Mesodermal cell (in vitro differentiated cells): ENCODE measurements around the gene IFNK.

ENCODE experiments used
- H3K27ac ChIP-seq: 2 replicates; pipeline ENCODE4 v1.7.0; 2013; ENCODE audit warnings: mild to moderate bottlenecking, low read depth, low read length, moderate library complexity; ENCODE audit not compliant: severe bottlenecking
- H3K36me3 ChIP-seq: 2 replicates; pipeline ENCODE4 v1.7.1; 2013; ENCODE audit warnings: mild to moderate bottlenecking, low read length, moderate library complexity; ENCODE audit not compliant: control insufficient read depth, insufficient read depth
- H3K4me1 ChIP-seq: one replicate; pipeline ENCODE4 v1.7.1; 2013; ENCODE audit warnings: mild to moderate bottlenecking, low read length; ENCODE audit not compliant: insufficient read depth, control insufficient read depth, poor library complexity, severe bottlenecking
- H3K4me3 ChIP-seq: 2 replicates; pipeline ENCODE4 v1.7.0; 2013; ENCODE audit warnings: low read length, control low read depth, mild to moderate bottlenecking; ENCODE audit not compliant: insufficient read depth, poor library complexity, severe bottlenecking; ENCODE audit errors: extremely low read depth
- H3K9me3 ChIP-seq: 2 replicates; pipeline ENCODE4 v1.7.1; 2013; ENCODE audit warnings: mild to moderate bottlenecking, low read length, moderate library complexity; ENCODE audit not compliant: control insufficient read depth
- WGBS, 2 experiments: methylation state at CpG; one replicate each; pipeline ENCODE4 v1.1.5; 2013; ENCODE audit warnings: missing lambda C conversion rate in 2 of 2; ENCODE audit not compliant: insufficient coverage in 2 of 2; 5-methylcytosine and 5-hydroxymethylcytosine counted together

IFNK gene

GRCh38 chr9:27510780-27511179, 13.3 kb upstream of the IFNK start:
- no peaks in the 10 kb centered on the region for H3K4me1 ChIP-seq
- no peaks in the 10 kb centered on the region for H3K9me3 ChIP-seq
- H3K36me3 ChIP-seq = peaks cover 6% of the 10 kb centered on the region
- no peak overlapping the region for H3K4me3 ChIP-seq
- WGBS, 2 experiments = 83% methylated on average over 1 to 2 of the region's 2 CpGs
- no peak overlapping the region for H3K27ac ChIP-seq

GRCh38 chr9:27511771-27512170, 12.3 kb upstream of the IFNK start:
- no peak overlapping the region for H3K27ac ChIP-seq
- no peak overlapping the region for H3K4me3 ChIP-seq
- H3K9me3 ChIP-seq = no peaks in the 10 kb centered on the region
- H3K36me3 ChIP-seq = peaks cover 6% of the 10 kb centered on the region
- WGBS, 2 experiments = 100% methylated on average over 2 of the region's 2 CpGs
- H3K4me1 ChIP-seq = no peaks in the 10 kb centered on the region

DNA sequence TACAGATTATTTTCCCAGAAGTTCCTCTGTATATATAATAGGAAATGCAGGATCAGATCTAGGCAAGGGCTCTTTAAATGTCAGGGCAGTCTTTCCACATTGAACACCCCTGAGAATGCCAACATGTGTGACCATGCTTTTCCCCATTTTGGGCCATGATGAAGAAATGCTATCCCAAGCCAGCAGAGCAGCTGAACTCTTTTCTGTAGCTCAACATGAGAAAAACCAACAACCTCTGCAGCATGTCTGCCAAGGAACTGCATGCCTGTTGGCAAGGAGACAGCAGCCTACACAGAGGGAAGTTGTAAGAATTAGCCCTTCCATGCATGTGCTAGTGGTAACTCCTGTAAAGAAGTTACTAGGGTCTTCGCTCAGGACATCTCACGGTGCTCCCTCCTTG, 9.5 kb upstream of the IFNK start:
- H3K4me3 ChIP-seq = no peak overlapping the region
- no peaks in the 10 kb centered on the region for H3K4me1 ChIP-seq
- no CpG with 5 or more reads among the region's 2 CpGs for WGBS, 2 experiments
- H3K27ac ChIP-seq = no peak overlapping the region
- H3K36me3 ChIP-seq = no peaks in the 10 kb centered on the region
- no peaks in the 10 kb centered on the region for H3K9me3 ChIP-seq

- no peaks in the 10 kb centered on the region for H3K36me3 ChIP-seq
- H3K27ac ChIP-seq = no peak overlapping the region
- H3K4me1 ChIP-seq = no peaks in the 10 kb centered on the region
- 100% methylated on average over 1 of the region's 2 CpGs; no CpG with 5 or more reads in 1 of the 2 experiments for WGBS, 2 experiments
- no peak overlapping the region for H3K4me3 ChIP-seq
- H3K9me3 ChIP-seq = no peaks in the 10 kb centered on the region
These were observed 6.1 kb upstream of the IFNK start for GRCh38 chr9:27518006-27518405.

DNA sequence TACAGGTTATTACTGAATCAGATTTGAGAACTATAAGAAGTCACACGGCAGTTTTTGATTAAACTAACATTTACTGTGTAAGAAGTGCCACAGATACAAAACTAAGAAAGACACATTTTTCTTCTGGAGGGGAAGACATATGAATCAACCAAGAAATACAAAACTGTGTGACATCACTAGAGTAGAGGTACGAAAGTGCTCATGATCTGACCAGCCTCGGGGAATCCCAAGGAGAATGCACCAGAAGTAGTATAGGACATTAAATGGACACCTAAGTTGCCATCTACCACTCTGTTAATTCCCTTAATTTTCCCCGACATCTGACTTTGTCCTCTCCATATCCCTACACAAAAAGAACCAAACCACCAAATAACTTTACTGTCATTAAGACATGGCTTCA, 5.3 kb upstream of the IFNK start:
- Histone ChIP-seq H3K9me3 (no peaks in the 10 kb centered on the region), H3K36me3 (no peaks in the 10 kb centered on the region), H3K27ac (no peak overlapping the region), H3K4me1 (no peaks in the 10 kb centered on the region), H3K4me3 (no peak overlapping the region)
- WGBS, 2 experiments = 100% methylated on average over 1 of the region's 4 CpGs

GRCh38 chr9:27519466-27520465, 4.3 kb upstream of the IFNK start:
- H3K36me3 ChIP-seq = no peaks in the 10 kb centered on the region
- no peaks in the 10 kb centered on the region for H3K9me3 ChIP-seq
- H3K27ac ChIP-seq = peak overlapping the region; percentile 19
- no peaks in the 10 kb centered on the region for H3K4me1 ChIP-seq
- no peak overlapping the region for H3K4me3 ChIP-seq
- 81 to 88% methylated on average over 7 to 8 of the region's 10 CpGs for WGBS, 2 experiments

DNA sequence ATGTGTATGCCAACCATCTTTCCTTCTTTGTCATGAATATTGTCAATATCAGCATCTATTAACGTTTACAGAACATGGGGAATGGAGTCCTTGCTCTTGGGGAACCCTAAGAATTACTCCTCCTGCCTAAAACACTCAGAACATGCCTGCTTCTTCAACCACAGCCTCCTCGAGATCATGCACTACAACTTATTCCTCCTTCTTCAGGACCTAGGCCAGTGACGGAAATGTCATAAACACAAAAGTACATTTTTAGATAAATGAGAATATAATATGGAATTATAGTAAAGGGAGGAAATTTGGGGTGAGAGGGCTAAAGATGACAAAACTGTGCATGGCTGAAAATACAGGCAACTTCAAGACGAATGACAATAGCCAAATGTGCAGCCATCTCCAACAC, 3.1 kb upstream of the IFNK start:
- no peak overlapping the region for H3K4me3 ChIP-seq
- H3K9me3 ChIP-seq = no peaks in the 10 kb centered on the region
- WGBS, 2 experiments = 71% methylated on average over 1 of the region's 4 CpGs; no CpG with 5 or more reads in 1 of the 2 experiments
- H3K4me1 ChIP-seq = no peaks in the 10 kb centered on the region
- no peak overlapping the region for H3K27ac ChIP-seq
- no peaks in the 10 kb centered on the region for H3K36me3 ChIP-seq

- no peaks in the 10 kb centered on the region for H3K9me3 ChIP-seq
- no peak overlapping the region for H3K4me3 ChIP-seq
- H3K36me3 ChIP-seq = no peaks in the 10 kb centered on the region
- no peaks in the 10 kb centered on the region for H3K4me1 ChIP-seq
- no peak overlapping the region for H3K27ac ChIP-seq
These were observed 949 bp upstream of the IFNK start for GRCh38 chr9:27523141-27523540.

- Histone ChIP-seq H3K27ac (no peak overlapping the region), H3K4me1 (peaks cover 2% of the 10 kb centered on the region), H3K4me3 (peak overlapping the region; percentile 79), H3K9me3 (no peaks in the 10 kb centered on the region), H3K36me3 (no peaks in the 10 kb centered on the region)
- WGBS, 2 experiments = 34 to 43% methylated on average over 7 to 8 of the region's 8 CpGs
These were observed 3.6 kb downstream of the IFNK start for GRCh38 chr9:27527702-27528075.

- WGBS, 2 experiments = 3 to 5% methylated on average over 20 to 23 of the region's 44 CpGs
- Histone ChIP-seq H3K9me3 (no peaks in the 10 kb centered on the region), H3K4me1 (peaks cover 2% of the 10 kb centered on the region), H3K36me3 (no peaks in the 10 kb centered on the region), H3K4me3 (peak overlapping the region; percentile 79), H3K27ac (peak overlapping the region; percentile 30)
These were observed 4.2 kb downstream of the IFNK start for GRCh38 chr9:27528076-27528885.
